ENCODE measurements around the gene METTL9.

Gene METTL9

GRCh38 chr16:21639493-21639892 lies 40.1 kb downstream of the METTL9 start:
- ATAC-seq (ENCODE audit: low read depth) (no peak), DNase-seq (ENCODE audit: low spot score) (no peak)
- peaks cover 19% of the 10 kb centered on the region for H3K36me3 ChIP-seq (ENCODE audit: low read depth)
- no peaks in the 10 kb centered on the region for H3K27me3 ChIP-seq (ENCODE audit: insufficient read depth, poor library complexity, severe bottlenecking)
- peak overlapping the region; percentile 84 for H3K27ac ChIP-seq (ENCODE audit: poor library complexity, severe bottlenecking)
- H3K4me3 ChIP-seq (ENCODE audit: severe bottlenecking), result no peak overlapping the region
- TF ChIP-seq CTCF (IDR thresholded peaks at IDR 0.05; ENCODE audit: poor library complexity, severe bottlenecking), result no peak
- H3K4me1 ChIP-seq (ENCODE audit: insufficient read depth, poor library complexity, severe bottlenecking), result peaks cover 17% of the 10 kb centered on the region
- H3K9me3 ChIP-seq (ENCODE audit: severe bottlenecking), result no peaks in the 10 kb centered on the region

GRCh38 chr16:21641916-21642315 lies 42.5 kb downstream of the METTL9 start:
- DNase-seq (ENCODE audit: low spot score) (no peak), ATAC-seq (ENCODE audit: low read depth) (no peak)
- Histone ChIP-seq H3K9me3 (ENCODE audit: severe bottlenecking) (no peaks in the 10 kb centered on the region), H3K27ac (ENCODE audit: poor library complexity, severe bottlenecking) (no peak overlapping the region), H3K4me3 (ENCODE audit: severe bottlenecking) (no peak overlapping the region), H3K36me3 (ENCODE audit: low read depth) (peaks cover 19% of the 10 kb centered on the region), H3K27me3 (ENCODE audit: insufficient read depth, poor library complexity, severe bottlenecking) (no peaks in the 10 kb centered on the region), H3K4me1 (ENCODE audit: insufficient read depth, poor library complexity, severe bottlenecking) (peaks cover 17% of the 10 kb centered on the region)
- no peak for TF ChIP-seq CTCF (IDR thresholded peaks at IDR 0.05; ENCODE audit: poor library complexity, severe bottlenecking)

GRCh38 chr16:21642861-21643260 lies 43.5 kb downstream of the METTL9 start:
- peaks cover 17% of the 10 kb centered on the region for H3K4me1 ChIP-seq (ENCODE audit: insufficient read depth, poor library complexity, severe bottlenecking)
- no peaks in the 10 kb centered on the region for H3K27me3 ChIP-seq (ENCODE audit: insufficient read depth, poor library complexity, severe bottlenecking)
- TF ChIP-seq CTCF (IDR thresholded peaks at IDR 0.05; ENCODE audit: poor library complexity, severe bottlenecking), result no peak

DNA sequence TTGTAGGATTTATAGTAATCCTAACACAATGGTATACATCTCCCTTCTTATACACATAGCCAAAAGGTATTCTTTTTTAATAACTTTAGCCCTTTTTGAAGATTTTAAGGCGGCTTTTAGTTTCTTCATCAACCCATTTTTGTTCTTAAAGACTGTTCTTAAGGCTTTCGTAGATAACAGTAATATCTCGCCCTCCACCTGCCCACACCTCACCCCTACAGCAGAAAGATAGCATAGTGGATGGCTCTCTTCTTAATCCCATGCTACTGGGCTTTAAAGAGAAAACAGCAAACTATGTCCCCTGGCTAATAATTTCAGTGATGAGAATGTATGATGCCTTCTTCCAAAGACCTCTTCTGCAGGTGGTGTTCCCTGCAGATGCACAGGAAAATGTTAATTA lies 44.4 kb downstream of the METTL9 start:
- Histone ChIP-seq H3K9me3 (ENCODE audit: severe bottlenecking) (no peaks in the 10 kb centered on the region), H3K27me3 (ENCODE audit: insufficient read depth, poor library complexity, severe bottlenecking) (no peaks in the 10 kb centered on the region), H3K4me1 (ENCODE audit: insufficient read depth, poor library complexity, severe bottlenecking) (peaks cover 9% of the 10 kb centered on the region), H3K36me3 (ENCODE audit: low read depth) (peaks cover 19% of the 10 kb centered on the region), H3K4me3 (ENCODE audit: severe bottlenecking) (no peak overlapping the region), H3K27ac (ENCODE audit: poor library complexity, severe bottlenecking) (no peak overlapping the region)
- ATAC-seq (ENCODE audit: low read depth) (no peak), DNase-seq (ENCODE audit: low spot score) (no peak)
- TF ChIP-seq CTCF (IDR thresholded peaks at IDR 0.05; ENCODE audit: poor library complexity, severe bottlenecking), result no peak

More at GRCh38 chr16:21642861-21643260, 43.5 kb downstream of the METTL9 start:
- no peak for ATAC-seq (ENCODE audit: low read depth)
- H3K36me3 ChIP-seq (ENCODE audit: low read depth), result peaks cover 19% of the 10 kb centered on the region
- no peaks in the 10 kb centered on the region for H3K9me3 ChIP-seq (ENCODE audit: severe bottlenecking)
- no peak for DNase-seq (ENCODE audit: low spot score)
- H3K27ac ChIP-seq (ENCODE audit: poor library complexity, severe bottlenecking), result no peak overlapping the region
- H3K4me3 ChIP-seq (ENCODE audit: severe bottlenecking), result no peak overlapping the region

DNA sequence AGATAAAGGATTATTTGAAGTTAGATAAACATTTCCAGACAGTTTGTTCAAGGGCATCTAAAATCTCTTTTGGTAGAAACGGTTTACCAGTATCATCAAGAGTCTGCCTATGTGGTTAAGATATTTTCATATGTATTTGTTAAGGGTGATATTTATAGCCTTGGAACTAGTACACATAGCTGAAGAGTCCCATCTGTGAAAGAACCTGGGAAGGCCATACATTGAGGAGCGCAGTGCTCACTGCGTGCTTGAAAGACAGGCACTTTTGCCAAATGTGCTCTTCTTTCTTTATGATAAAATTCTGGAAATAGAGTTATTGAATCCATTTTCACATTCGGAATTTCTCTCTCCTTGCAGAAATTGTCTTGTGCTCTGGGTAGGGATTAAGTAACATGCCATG lies 45.3 kb downstream of the METTL9 start:
- H3K4me3 ChIP-seq (ENCODE audit: severe bottlenecking), result no peak overlapping the region
- no peak for TF ChIP-seq CTCF (IDR thresholded peaks at IDR 0.05; ENCODE audit: poor library complexity, severe bottlenecking)
- peaks cover 15% of the 10 kb centered on the region for H3K36me3 ChIP-seq (ENCODE audit: low read depth)
- ATAC-seq (ENCODE audit: low read depth), result no peak
- no peak for DNase-seq (ENCODE audit: low spot score)
- no peak overlapping the region for H3K27ac ChIP-seq (ENCODE audit: poor library complexity, severe bottlenecking)
- peaks cover under 1% of the 10 kb centered on the region for H3K4me1 ChIP-seq (ENCODE audit: insufficient read depth, poor library complexity, severe bottlenecking)
- H3K9me3 ChIP-seq (ENCODE audit: severe bottlenecking), result no peaks in the 10 kb centered on the region
- H3K27me3 ChIP-seq (ENCODE audit: insufficient read depth, poor library complexity, severe bottlenecking), result no peaks in the 10 kb centered on the region

Data from RWPE2 (cell line).